Fibroblast of gingiva (primary cell): ENCODE results near the gene PMAIP1.

Experiments
- DNase-seq: peaks from one replicate; pipeline ENCODE4 v3.0.0-alpha.2; 2011; ENCODE audit warnings: low read depth

Gene PMAIP1

DNA sequence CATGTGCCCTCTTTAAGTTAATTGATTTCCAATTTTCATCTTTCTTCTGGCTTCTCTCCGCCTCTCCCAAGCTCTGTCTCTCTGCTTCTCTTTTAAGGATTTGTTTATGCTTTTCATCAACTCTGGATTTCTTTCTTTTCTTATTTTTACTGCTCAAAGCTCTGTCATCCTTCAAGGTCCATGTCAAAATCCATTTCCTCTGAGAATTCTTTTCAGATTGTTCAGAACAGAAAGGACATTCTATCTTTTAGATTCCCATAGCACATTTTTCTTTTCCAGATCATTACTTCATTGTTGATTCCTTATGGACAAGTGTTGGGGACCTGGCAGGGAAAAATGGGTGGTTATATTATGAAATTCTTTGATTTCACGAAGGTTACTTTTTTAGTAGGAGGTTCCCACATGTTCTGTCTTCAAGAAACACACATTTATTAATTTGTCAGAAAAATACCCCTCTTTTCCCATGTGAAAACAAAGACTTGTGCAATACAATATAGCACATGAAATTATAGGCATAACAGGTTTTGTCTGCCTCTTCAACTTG, 12.3 kb downstream of the PMAIP1 start:
- DNase-seq: no peak

DNA sequence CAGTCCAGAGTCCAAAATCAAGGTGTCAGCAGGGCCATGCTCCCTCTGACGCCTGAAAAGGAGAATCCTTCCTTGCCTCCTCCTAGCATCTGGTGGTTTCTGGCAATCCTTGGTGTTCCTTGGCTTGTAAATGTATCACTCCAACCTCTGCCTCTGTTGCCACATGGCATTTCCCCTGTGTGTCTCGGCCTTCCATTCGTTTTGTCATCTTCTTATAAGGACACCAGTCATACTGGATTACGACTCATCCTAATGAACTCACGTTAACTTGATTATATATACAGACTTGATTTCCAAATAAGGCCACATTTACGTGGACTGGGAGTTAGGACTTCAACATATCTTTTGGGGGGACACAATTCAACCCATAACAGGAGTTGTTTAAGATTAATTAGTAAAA, 15.8 kb downstream of the PMAIP1 start:
- peak; percentile 72 for DNase-seq

DNA sequence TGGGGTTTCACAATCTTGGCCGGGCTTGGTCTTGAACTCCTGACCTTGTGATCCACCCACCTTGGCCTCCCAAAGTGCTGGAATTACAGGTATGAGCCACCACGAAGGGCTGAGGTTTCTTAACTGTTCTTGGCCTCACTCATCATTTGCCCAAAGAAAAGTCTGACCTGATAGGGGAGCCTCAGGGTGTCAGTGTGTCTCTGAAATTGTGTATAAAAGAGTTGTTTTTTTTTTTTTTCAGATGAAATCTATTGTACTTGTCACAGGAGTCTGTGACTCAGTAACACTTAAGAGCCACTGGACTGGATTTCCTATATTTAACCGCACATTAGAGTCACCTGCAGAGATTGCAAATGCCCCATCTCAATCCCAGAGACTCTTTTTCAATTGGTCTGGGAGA, 16.9 kb downstream of the PMAIP1 start:
- no peak for DNase-seq

DNA sequence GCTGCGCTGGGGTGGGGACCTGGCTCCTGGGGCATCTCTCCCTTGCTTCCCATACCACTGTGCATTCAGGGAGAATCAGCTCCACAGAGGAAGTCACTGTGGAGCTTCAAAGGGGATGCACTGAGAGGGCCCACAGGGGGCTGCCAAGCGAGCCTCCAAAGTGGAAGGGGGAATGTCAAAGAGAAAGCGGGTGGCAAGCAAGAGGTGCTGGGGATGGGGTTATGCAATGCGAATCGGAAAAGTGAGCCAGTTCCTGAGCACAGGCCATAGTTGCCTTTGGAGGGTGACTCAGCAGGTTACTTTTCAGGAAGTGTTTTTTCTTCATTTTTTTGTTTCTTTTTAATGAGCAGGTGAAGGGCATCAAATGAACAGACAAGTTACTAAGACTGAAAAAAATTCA, 17.6 kb downstream of the PMAIP1 start:
- peak; percentile 49 for DNase-seq

DNA sequence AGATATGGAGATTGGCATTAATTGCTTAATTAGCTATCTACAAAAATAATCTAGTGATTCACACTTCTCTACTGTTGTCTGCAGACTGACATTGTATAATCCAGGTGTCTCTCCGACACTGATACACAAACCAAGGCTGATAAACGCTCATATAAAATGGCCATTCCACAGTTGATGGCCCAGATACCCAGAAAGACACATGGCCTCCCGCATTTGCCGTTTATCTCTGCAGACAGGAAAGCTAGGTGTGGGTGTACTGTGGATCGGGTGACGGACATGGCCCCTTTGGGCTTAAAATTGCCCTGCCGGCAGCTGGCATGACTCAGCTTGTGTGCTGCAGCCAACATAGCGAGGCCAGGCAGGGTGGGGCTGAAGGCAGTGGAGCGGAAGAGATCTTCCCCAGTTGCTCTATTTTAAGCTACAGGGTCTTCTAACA, 18.5 kb downstream of the PMAIP1 start:
- peak; percentile 63 for DNase-seq

DNA sequence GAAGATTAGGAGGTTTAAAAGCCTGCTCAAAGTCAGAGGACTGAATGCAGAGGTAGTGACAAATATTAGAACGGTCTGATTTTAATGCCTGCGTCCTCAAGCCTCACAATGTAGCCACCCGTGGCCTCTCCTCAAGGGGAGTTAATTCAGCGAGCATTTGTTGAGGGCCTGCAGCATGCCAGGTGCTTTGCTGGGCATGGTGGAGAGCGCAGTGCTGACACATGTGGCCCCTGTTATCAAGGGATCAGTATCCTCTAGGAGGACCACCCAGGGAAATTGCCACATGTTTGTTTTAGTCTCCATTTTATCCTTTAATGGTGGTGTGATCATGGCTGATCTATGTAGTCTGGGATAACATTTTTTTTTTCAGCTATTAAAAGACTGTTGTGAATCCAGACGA, 19.2 kb downstream of the PMAIP1 start:
- DNase-seq: no peak

DNA sequence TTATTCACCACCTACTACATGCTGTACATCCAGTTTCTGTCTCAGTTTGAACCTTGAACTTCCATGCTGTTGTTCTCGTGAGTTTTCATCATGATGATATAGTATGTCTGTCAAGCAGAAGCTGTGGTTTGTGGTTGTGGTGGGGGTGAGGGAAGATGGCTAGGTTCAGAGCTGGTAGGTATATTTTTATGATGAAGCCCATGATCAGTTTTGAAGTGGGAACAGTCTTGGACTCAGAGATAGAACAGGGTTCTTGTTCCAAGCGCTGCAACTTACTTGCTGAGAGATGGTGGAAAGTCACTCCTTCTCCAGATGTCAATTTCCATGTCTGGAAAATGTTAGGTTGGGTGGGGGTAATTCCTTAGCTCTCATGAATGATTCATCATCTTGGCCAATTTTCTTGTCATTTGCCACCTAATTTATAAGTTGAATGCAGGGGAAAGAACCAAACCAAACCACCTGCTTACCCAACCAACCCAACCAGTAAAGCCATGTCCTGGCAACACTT, 21.6 kb downstream of the PMAIP1 start:
- DNase-seq: peak; percentile 17

DNA sequence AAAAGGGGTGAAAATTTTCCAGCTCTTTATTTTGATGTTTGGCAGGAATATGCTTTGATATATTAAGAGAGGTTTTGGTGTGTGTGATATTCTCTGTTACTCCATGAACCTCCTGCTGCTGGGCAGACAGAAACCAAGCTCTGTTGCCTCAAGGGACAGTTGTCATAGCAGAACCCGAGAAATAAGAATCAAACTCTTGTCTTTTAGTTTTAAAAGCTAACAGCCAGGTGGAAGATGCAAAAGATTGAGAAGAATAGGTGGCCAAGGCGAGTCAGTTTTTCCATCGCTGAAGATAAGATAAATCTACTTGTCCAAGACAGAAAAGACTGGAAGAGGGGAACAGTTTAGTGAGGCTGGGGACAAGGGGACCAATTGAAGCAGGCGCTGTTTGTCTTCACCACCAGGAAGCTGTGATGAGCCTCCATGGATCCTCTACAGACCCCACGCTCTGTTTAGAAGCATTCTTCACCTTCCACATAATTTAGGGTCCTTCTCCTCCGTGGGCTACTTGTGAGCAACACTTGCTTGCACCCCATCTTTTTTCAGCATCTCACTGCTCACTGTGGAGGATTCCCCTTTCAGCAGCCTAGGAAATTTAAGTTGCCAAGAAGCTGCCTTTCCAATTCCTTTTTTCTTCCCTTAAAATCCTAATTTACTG, 23.9 kb downstream of the PMAIP1 start:
- DNase-seq: no peak

DNA sequence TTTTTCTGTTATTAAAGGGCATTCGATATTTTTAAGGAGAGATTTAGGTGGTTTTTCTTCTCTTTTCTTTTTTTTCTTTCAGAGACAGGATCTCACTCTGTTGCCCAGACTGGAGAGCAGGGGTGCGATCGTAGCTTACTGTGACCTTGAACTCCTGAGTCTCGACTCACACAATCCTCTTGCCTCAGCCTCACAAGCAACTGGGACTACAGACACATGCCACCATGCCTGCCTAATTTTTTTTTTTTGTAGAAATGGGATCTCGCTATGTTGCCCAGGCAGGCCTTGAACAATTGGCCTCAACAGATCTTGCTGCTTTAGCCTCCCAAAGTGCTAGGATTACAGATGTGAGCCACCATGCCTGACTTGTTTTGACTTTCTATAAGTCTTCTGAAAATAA, 26.3 kb downstream of the PMAIP1 start:
- DNase-seq: no peak

DNA sequence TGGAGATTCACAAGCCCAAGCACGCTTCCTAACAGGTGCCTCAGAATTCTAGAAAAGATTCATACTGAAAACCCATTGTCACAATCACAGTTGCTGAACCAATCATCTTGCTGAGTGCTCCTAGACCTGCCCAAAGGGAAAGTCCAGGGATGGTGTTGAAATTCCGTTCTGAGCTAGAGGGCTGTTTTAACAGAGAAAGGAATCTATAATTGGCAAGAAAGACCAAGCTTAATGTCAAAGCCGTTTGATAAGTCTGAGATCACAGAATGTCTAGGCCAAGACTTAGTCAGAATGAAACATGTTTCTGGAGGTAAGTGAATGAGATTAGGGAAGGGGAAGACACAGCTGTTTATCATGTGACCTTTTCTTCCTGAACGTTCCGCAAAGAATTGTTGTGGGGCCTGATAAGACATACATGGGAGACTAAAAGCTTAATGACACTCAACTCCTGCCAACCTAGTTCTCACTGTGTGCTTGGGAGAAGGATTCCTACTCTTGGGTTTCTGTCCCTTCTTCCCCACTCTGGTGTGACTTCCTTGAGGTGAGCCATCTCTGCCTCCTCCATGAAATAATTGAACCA, 27.5 kb downstream of the PMAIP1 start:
- DNase-seq: no peak

DNA sequence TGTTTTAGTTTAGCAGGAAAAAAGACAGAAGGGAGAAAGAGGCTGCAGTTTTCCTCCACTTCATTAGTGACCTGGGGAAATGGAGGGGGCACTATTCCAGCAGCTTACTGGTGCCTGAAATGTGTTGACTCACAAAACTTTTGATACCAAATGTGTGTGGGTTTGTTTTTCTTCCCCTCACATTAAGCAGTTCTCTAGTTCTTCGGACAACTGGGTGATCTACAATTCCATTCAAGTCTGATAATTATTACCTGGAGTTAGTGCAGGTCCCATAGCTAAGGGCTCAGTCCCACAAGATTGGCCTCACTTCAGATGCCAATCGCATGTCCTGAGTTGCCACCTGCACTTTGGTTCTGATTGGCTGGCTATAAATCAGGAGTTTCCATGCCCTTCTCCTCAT, 28.4 kb downstream of the PMAIP1 start:
- no peak for DNase-seq

DNA sequence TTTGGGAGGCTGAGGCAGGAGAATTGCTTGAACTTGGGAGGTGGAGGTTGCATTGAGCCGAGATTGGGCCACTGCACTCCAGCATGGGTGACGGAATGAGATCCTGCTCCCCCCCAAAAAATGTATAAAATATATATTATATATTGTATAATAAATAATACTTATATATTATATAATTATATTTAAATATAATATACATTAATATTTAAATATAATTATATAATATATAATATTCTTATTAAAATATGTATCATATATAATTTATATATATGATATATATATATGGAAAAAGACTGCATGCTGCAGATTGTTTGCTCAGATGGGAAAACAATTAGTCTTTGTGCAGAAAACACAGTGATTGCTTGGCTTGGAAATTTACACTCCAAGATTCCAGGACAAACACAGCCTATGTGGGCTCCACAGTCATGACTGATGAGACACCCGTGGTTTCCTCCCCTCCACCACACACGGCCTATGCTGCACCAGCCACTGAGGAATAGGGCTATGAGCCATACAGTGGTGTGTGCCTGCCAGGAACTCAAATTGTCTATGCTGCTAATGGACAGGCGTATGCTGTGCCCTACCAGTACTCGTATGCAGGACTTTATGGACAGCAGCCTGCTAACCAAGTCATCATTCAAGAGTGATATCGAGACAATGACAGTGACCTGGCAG, 30.0 kb downstream of the PMAIP1 start:
- DNase-seq: no peak

DNA sequence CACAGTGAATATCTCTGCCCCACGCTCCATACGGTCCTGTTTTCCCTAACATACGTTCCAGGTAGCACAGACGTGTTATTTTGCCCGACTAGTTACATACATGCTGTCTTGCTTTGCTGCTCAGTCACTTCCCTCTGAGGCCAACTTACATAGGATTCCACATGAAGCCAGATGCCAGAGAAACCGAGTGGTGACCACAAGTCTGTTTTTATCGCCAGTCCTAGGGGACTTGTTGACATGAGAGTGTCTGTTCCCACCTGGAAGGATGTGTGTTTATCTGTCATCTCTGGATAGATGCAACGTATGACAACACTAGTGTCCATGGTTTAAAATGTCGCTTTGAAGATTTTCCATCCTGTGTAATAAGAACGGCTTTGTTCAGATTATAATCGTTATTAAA, 32.6 kb downstream of the PMAIP1 start:
- DNase-seq: no peak

DNA sequence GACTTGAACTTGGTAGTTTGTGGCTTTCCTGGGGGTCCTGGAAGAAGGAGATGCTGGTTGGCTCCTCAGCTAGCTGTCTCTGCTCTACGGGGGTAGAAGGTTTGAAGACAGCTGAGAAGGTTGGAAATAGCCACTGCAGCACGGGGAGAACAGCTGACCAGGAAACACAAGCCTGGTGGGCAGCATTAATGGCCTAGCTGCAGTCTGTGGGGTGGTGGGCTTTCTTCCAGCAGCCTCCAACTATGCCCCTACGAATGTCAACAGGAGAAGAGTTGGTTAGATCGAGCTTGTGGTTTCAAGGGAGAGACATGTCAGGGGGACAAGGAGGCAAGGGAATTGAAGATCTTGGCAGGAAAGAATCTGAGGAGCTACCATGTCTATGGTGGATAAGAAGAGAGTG, 38.9 kb downstream of the PMAIP1 start:
- DNase-seq: no peak

DNA sequence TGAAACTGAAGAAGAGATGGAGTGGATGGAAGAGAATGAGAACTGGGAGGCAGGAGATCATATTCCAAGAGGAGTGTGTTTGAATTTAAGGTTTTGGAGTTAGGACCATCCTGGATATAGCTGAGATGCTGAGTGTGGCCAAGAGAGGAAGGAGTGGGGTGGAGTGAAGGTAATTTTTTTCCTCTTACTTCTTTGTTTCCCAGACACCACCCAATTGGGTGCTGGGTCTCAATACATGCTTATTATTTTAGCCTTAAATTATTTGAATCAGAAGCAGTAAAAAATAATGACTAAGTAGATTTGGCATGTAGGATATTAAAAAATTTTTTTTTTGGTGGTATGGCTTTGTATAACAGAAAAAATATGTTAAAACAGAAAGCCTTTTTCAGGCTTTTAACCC, 39.3 kb downstream of the PMAIP1 start:
- DNase-seq: no peak

DNA sequence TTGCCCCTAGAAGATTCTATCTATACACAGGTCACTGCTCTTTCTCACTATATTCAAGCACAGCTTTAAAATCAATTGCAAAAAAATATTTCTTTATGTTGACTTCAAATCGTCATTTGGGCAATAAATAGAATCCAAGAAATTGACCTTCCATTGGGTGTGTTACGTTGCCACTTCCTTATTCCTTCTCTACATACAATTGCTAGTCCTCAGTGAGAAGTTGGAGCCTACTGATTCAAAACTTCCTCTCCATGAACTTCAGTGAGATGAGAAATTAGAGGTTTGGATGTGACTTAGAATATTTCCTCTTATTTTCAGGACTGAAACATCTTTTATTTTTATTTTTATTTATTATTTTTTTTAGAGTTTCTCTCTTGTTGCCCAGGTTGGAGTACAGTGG, 40.3 kb downstream of the PMAIP1 start:
- no peak for DNase-seq

DNA sequence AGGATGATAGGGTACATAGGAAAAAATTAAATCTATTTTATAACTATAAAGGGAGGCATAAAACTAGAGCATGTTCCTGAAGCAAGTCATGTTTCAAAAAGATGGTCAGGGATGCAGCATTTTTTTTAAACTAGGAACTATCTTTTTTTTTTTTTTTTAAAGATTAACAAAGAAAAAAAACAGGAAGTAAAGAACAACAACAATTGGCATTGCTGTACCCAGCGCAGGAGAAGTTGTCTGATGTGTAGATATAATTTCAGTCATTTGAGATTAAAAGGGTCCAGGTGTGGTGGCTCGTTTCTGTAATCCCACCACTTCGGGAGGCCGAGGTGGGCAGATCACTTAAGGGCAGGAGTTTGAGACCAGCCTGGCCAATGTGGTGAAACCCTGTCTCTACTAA, 41.5 kb downstream of the PMAIP1 start:
- DNase-seq: no peak

DNA sequence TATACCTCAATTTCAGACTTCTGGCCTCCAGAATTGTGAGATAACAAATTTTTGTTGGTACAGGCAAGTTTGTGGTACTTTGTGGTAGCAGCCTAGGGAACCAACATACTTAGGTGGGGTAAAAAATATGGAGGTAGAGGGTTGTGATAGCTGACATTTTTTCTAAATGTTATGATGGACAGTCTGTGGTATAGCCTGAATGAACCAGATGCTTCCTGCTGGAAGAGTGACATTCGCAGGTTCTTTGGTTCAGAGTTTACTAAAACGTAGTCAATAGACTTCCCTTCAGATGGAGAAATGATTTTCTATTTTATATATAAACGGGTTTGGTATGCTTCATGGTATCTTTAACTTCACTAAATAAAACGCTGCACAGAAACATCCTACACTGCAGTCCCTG, 42.8 kb downstream of the PMAIP1 start:
- no peak for DNase-seq

DNA sequence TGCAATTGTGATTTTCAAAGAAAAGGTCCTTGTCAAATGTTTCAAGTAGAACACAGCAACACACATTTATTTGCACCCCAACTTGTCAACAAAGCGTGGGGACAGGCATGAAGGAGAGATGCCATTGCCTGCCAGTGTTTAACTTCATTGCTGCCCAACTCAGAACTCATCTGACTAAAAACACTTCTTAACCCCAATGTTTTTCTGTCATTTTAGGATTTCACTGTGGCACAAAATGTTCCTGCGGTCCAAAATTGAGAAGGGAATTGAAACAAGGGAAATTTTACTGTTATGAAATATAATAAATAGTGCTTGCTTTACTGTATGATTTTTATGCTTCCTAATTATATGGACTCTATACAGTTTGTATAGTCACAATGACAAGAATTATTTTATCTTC, 45.7 kb downstream of the PMAIP1 start:
- DNase-seq: no peak

DNA sequence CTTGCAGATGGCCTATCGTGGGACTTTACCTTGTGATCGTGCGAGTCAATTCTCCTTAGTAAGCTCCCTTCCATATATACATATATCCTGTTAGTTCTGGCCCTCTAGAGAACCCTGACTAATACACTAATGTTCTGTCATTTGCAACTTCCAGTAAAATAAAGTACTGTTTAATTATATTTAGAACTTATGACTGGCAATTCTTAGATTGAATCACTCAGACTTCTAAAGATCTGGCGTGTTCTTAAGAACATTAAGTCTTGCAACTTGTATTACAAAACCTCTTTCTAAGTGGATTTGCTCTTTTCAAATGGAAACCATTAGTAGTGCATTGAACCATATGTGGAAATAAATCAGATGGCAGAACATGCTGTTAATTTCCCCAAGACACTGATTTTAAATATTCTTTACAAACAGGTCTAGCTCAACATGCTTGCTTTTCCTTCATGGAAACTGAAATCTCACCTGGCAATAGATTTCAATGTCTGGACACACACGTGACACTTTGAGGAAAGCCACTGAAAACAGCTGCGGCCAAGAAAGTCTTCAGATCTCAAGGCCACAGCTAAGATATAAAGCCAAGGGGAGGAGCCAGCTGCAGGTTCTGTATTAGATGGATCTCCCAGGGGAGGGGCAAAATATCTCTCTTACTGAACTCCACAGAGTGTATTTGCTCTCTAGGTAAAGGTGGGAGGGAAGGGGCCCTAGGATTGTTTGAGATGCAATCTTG, 50.6 kb downstream of the PMAIP1 start:
- DNase-seq: peak; percentile 85

DNA sequence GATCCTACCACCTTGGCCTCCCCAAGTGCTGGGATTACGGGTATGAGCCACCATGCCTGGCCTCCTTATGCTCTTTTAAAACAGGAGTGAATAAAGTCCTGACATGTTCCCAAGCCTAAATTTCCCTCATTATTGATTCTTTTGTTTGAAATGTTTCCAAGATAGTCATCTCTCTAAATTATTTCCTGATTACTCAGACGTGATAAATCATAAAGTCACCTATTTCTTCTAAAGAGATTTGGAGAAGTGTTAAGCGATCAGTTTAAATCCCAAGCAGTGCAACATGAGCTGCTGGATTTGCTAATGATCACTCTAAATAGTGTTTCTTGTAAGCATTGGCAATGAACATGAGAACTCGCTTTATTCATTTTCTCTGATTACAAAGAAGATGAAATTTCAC, 51.8 kb downstream of the PMAIP1 start:
- no peak for DNase-seq

DNA sequence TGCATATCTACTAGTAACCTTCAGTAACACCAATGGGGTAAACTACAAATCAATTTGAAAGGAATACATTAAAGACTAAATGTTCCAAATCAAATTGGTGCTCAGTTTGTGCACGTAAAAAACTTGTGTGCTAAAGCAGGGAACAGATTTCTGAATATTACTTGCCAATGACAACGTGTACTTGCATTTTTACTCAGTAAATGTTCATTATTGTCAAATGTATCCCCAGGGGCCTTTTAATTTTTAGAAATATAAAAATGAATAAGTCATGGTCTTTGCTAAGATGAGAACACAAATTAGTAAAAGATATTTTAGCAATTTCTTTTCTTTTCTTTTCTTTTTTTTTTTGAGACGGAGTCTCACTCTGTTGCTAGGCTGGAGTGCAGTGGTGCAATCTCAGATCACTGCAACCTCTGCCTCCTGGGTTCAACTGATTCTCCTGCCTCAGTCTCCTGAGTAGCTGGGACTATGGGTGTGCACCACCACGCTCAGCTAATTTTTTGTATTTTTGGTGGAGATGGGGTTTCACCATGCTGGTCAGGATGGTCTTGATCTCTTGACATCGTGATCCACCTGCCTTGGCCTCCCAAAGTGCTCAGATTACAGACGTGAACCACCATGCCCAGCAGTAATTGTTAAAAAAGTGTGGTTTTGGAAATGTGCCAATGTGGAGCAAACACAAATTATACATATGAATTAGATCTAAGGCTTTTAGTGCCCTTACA, 52.6 kb downstream of the PMAIP1 start:
- no peak for DNase-seq
